ENCODE data around the gene PHKG2. TPM values are rescaled to one million over a fixed set of nuclear protein-coding genes. Genes with fewer than 3 reads are reported as not detected.

The PHKG2 gene, protein sequence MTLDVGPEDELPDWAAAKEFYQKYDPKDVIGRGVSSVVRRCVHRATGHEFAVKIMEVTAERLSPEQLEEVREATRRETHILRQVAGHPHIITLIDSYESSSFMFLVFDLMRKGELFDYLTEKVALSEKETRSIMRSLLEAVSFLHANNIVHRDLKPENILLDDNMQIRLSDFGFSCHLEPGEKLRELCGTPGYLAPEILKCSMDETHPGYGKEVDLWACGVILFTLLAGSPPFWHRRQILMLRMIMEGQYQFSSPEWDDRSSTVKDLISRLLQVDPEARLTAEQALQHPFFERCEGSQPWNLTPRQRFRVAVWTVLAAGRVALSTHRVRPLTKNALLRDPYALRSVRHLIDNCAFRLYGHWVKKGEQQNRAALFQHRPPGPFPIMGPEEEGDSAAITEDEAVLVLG
- 22.7 and 24.2 TPM in 2 replicates for total RNA-seq

DNA sequence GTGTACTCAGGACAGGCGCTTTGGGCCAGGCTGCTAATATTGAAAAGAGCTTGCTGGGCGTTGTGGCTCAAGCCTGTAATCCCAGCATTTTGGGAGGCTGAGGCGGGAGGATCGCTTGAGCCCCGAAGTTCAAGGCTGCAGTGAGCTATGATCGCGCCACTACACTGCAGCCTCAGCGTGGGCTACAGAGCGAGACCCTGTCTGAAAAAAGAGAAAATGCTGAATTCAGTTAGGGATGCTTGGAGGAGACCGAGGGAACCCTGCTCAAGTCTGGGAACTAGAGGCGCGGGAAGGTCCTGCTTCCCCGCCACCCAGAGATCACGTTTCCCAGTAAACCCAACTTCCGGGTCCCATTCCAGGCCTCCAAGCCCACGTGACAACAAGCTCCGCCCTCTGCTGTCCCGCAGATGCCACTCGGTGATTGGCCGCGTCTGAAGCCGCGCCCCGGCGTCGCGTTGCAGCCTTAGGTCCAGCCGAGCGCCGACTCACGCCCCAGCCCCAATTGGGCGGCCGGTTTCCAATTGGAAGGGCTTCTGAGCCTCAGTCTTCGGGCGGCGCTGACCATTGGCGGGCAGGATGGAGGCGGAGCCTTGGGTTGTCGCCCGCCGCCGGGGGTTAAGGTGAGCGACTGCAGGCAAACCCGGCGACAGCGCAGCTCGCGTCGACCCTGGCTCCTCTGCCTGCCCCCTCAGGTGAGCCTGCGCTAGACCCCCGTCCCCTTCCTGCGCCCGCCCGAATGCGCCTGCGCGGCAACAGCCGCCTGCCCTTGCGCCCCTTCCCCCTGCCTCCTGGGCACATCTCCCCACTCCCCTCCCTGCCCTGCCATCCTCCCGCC lies at the start of gene PHKG2:
Gene PHKG2, plus strand, starts transcription at position 627 of the 835 bp plus-strand sequence. CDS start 396 bp downstream, outside the sequence.

DNA sequence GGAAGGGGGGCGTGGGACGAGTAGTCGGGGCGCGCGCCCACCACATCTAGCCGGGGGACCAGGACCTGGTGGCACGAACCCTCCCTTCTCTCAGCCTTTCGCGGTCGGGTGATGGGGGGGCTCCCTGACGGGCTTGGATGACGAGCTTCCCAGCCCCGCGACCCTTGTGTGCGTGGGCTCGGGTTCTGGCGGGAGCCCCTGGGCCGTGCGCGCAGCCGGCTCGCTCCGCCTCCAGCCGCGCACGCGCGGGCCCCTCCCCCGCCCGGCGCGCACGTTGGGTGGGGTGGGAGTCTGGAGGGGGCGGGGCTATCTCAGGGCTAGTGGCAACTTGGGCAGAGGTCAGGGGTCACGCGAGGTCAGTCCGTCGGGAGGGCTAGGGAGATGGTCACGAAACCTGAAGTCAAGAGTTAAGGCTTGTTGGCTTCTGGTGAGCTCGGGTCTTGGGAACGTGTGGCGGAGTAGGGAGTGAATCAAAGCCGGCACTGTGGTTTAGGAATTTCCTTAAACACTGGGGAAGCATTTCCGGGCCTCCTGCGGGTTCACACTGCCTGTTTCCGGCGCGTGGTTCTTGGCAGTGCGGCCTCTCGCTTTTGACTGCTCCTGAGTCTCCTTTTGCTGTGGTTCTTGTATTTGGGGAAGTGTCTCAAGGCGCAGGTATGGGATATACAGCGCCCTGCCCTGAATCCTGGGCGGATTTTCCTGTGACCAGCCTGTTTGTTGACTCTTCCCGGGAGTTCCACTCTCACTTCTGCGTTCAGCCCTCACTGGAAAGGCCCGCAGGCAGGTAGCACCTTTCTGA lies 49.2 kb upstream of the PHKG2 start, which contains the start of gene SRCAP:
Gene SRCAP, plus strand, starts transcription at position 356 of the 799 bp plus-strand sequence. CDS start 1,654 bp downstream, outside the sequence.

DNA sequence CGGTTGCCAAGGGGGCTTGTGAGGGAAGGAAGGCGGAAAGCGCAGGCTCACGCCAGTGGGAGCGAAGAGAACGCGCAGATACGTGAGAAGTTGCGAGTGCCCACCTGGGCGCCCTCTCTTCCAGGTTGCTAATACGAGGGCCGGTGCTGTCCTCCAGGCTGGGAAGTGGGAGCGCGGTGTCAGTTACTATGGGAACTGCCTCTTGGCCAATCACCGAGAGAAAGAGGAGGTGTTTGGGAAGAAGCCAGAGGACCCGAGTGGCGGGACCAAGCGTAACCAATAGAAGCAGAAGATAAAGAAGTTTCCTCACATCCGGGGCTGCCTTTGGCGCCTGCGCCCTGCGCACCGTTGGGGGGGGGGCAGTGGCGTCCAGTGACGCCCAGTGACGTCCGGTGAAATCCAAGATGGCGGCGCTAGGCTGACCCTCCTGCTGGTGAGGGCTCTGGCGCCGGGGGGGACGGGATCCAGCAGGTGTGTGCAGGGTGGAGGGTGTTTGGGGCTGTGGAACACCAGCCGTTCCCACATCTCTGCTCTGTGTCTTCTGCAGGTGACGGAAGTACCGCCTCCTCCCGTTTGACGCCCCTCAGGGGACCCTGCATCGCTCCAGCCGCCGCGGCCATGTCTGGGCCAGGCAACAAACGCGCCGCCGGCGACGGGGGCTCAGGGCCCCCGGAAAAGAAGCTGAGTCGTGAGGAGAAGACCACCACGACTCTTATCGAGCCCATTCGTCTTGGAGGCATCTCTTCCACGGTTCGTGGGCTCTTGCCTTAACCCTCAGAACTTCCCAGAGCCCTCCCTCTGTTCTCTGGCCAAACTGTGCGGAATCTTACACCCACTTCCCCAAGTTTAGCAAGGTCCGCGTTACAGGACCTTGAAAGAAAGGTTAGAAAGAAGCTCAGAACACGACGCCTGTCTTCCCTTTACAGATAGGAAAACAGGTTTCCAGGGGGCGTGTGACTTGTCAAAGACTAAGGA lies 14.0 kb downstream of the PHKG2 start, which contains the start of the genes CFAP119 and RNF40:
Gene CFAP119, minus strand, starts transcription at position 135 of the 975 bp plus-strand sequence. CDS start 314 bp downstream, outside the sequence.
Gene RNF40, plus strand, starts transcription at position 395 of the 975 bp plus-strand sequence. Its CDS starts 224 bp downstream, at position 619.

DNA sequence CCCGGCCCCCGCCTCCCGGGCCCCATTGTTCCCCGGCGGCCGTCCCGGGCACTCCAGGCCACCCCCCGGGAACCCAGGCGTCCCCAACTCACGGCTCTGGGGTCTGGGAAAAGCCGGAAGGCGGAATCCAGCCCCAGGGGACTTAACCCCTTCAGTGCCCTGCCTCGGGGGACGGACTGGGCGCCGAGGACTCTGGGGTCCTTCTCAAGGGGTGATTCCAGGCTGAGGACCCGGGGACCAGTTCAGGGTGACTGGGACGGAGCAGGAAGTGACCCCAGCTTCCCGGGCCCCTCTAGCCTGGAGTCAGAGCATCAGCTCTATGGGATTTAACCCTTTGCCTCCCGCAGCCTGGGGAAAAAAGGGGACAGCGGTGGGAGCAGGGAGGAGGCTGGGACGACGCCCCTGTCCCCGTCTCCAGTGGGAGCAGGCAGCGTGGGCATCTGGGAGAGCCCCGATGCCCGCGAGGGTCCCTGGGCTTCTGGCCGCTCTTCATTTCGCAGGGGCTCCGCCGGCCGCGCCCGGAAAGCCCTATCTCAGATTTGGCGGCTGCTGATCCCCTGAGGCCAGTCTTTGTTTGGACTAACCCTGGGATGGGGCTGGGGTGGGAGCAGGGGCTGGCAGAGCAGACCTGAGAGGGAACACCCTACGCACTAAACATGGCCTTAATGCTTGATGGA lies 38.8 kb downstream of the PHKG2 start, which contains the start of gene ZNF629:
Gene ZNF629, minus strand, starts transcription at position 270 of the 677 bp plus-strand sequence. CDS start 2,723 bp downstream, outside the sequence.

Other genes starting within 250 kb of the PHKG2 start
- gene ZNF768, start 221.9 kb upstream of the PHKG2 start, total RNA-seq: 31.4 and 34.0 TPM in 2 replicates
- gene ZNF747, start 213.6 kb upstream of the PHKG2 start, total RNA-seq: 10.5 and 14.0 TPM in 2 replicates
- gene ZNF764, start 190.1 kb upstream of the PHKG2 start, total RNA-seq: 7.1 and 17.6 TPM in 2 replicates
- gene ZNF688, start 176.7 kb upstream of the PHKG2 start, total RNA-seq: 7.7 and 10.6 TPM in 2 replicates
- gene ZNF785, start 162.7 kb upstream of the PHKG2 start, total RNA-seq: 2.2 and 9.3 TPM in 2 replicates
- gene ZNF689, start 138.0 kb upstream of the PHKG2 start, total RNA-seq: 6.3 and 9.3 TPM in 2 replicates
- 18.5 and 27.5 TPM in 2 replicates for gene PRR14, start 97.5 kb upstream of the PHKG2 start, total RNA-seq
- gene FBRS, start 90.0 kb upstream of the PHKG2 start, total RNA-seq: 28.4 and 40.0 TPM in 2 replicates
- gene SRCAP, start 49.3 kb upstream of the PHKG2 start, total RNA-seq: 14.7 and 25.2 TPM in 2 replicates
- gene CFAP119, start 13.6 kb downstream of the PHKG2 start, total RNA-seq: 0.40 and 3.0 TPM in 2 replicates
- 49.6 and 90.0 TPM in 2 replicates for gene RNF40, start 13.9 kb downstream of the PHKG2 start, total RNA-seq
- 12.2 and 32.1 TPM in 2 replicates for gene ZNF629, start 38.8 kb downstream of the PHKG2 start, total RNA-seq
- gene BCL7C, start 145.7 kb downstream of the PHKG2 start, total RNA-seq: 31.2 and 55.5 TPM in 2 replicates
- 3.4 and 5.2 TPM in 2 replicates for gene CTF1, start 148.2 kb downstream of the PHKG2 start, total RNA-seq
- 21.2 and 26.6 TPM in 2 replicates for gene FBXL19, start 175.1 kb downstream of the PHKG2 start, total RNA-seq
- gene ORAI3, start 200.6 kb downstream of the PHKG2 start, total RNA-seq: 39.7 and 90.1 TPM in 2 replicates
- gene SETD1A, start 209.3 kb downstream of the PHKG2 start, total RNA-seq: 3.5 and 4.4 TPM in 2 replicates
- 13.2 and 22.6 TPM in 2 replicates for gene HSD3B7, start 236.8 kb downstream of the PHKG2 start, total RNA-seq